ENCODE results near the gene USP47. TPM values are rescaled to one million over a fixed set of nuclear protein-coding genes. Genes with fewer than 3 reads are reported as not detected.

USP47 gene
- total RNA-seq, 2 experiments from 2014 or later: 52.4 to 56.0 TPM

- no peaks in the 10 kb centered on the region for H3K27me3 Mint-ChIP-seq (ENCODE audit: low read depth)
- CTCF ChIA-PET: no interaction called here
- H3K27ac Mint-ChIP-seq: no peak overlapping the region
- peaks cover 2% of the 10 kb centered on the region for H3K4me1 Mint-ChIP-seq (ENCODE audit: low read depth)
- intact Hi-C loops (cut with micrococcal nuclease): no loop called here
- H3K36me3 Mint-ChIP-seq (ENCODE audit: low read depth): no peaks in the 10 kb centered on the region
- DNase-seq: no peak
- H3K9me3 Mint-ChIP-seq: no peaks in the 10 kb centered on the region
- H3K4me3 Mint-ChIP-seq: no peak overlapping the region
Measured at GRCh38 chr11:11989774-11990744, 148.3 kb downstream of the USP47 start.

- no peaks in the 10 kb centered on the region for H3K36me3 Mint-ChIP-seq (ENCODE audit: low read depth)
- no peak for DNase-seq
- no peaks in the 10 kb centered on the region for H3K9me3 Mint-ChIP-seq
- no peak overlapping the region for H3K4me3 Mint-ChIP-seq
- CTCF ChIA-PET: no interaction called here
- H3K27ac Mint-ChIP-seq: no peak overlapping the region
- intact Hi-C loops (cut with micrococcal nuclease): no loop called here
- H3K27me3 Mint-ChIP-seq (ENCODE audit: low read depth): peaks cover 2% of the 10 kb centered on the region
- no peaks in the 10 kb centered on the region for H3K4me1 Mint-ChIP-seq (ENCODE audit: low read depth)
Measured at GRCh38 chr11:11992257-11993212, 150.8 kb downstream of the USP47 start.

- Mint-ChIP-seq H3K27me3 (ENCODE audit: low read depth) (peaks cover 2% of the 10 kb centered on the region), H3K4me1 (ENCODE audit: low read depth) (peaks cover 5% of the 10 kb centered on the region), H3K36me3 (ENCODE audit: low read depth) (no peaks in the 10 kb centered on the region), H3K9me3 (no peaks in the 10 kb centered on the region), H3K27ac (no peak overlapping the region), H3K4me3 (no peak overlapping the region)
- no peak for DNase-seq
- intact Hi-C loops (cut with micrococcal nuclease): no loop called here
- CTCF ChIA-PET: no interaction called here
Measured at GRCh38 chr11:11993839-11994238, 152.1 kb downstream of the USP47 start.

- intact Hi-C loops (cut with micrococcal nuclease): no loop called here
Measured at GRCh38 chr11:11995601-11996000, 153.8 kb downstream of the USP47 start.

GRCh38 chr11:11996321-11997048, 154.7 kb downstream of the USP47 start:
- intact Hi-C loops (cut with micrococcal nuclease): no loop called here
- Mint-ChIP-seq H3K27me3 (ENCODE audit: low read depth) (peaks cover 4% of the 10 kb centered on the region), H3K27ac (no peak overlapping the region), H3K9me3 (no peaks in the 10 kb centered on the region), H3K36me3 (ENCODE audit: low read depth) (no peaks in the 10 kb centered on the region), H3K4me3 (no peak overlapping the region), H3K4me1 (ENCODE audit: low read depth) (peaks cover 8% of the 10 kb centered on the region)
- CTCF ChIA-PET: interaction anchor here (0.8 kb wide), 1 partner anchor 64 kb away, joined by 3 read pairs; no protein-coding TSS in a partner anchor
- no peak for DNase-seq

More at GRCh38 chr11:11995601-11996000, 153.8 kb downstream of the USP47 start:
- no peaks in the 10 kb centered on the region for H3K36me3 Mint-ChIP-seq (ENCODE audit: low read depth)
- peaks cover 8% of the 10 kb centered on the region for H3K4me1 Mint-ChIP-seq (ENCODE audit: low read depth)
- no peak overlapping the region for H3K4me3 Mint-ChIP-seq
- no peaks in the 10 kb centered on the region for H3K9me3 Mint-ChIP-seq
- peaks cover 2% of the 10 kb centered on the region for H3K27me3 Mint-ChIP-seq (ENCODE audit: low read depth)
- DNase-seq: no peak
- CTCF ChIA-PET: no interaction called here
- no peak overlapping the region for H3K27ac Mint-ChIP-seq

GRCh38 chr11:11997049-11997322, 155.2 kb downstream of the USP47 start:
- CTCF ChIA-PET: no interaction called here
- intact Hi-C loops (cut with micrococcal nuclease): no loop called here
- no peak for DNase-seq
- Mint-ChIP-seq H3K27ac (no peak overlapping the region), H3K9me3 (no peaks in the 10 kb centered on the region), H3K4me3 (no peak overlapping the region), H3K36me3 (ENCODE audit: low read depth) (no peaks in the 10 kb centered on the region), H3K27me3 (ENCODE audit: low read depth) (peaks cover 5% of the 10 kb centered on the region), H3K4me1 (ENCODE audit: low read depth) (peaks cover 8% of the 10 kb centered on the region)

- intact Hi-C loops (cut with micrococcal nuclease): no loop called here
- Mint-ChIP-seq H3K27me3 (ENCODE audit: low read depth) (peaks cover 8% of the 10 kb centered on the region), H3K4me1 (ENCODE audit: low read depth) (peaks cover 8% of the 10 kb centered on the region), H3K4me3 (no peak overlapping the region), H3K36me3 (ENCODE audit: low read depth) (no peaks in the 10 kb centered on the region), H3K9me3 (no peaks in the 10 kb centered on the region), H3K27ac (no peak overlapping the region)
- CTCF ChIA-PET: no interaction called here
- DNase-seq: no peak
Measured at GRCh38 chr11:11998091-11998781, 156.5 kb downstream of the USP47 start.

- peaks cover 29% of the 10 kb centered on the region for H3K27me3 Mint-ChIP-seq (ENCODE audit: low read depth)
- no peak overlapping the region for H3K27ac Mint-ChIP-seq
- peaks cover 8% of the 10 kb centered on the region for H3K4me1 Mint-ChIP-seq (ENCODE audit: low read depth)
- intact Hi-C loops (cut with micrococcal nuclease): no loop called here
- H3K36me3 Mint-ChIP-seq (ENCODE audit: low read depth): no peaks in the 10 kb centered on the region
- H3K4me3 Mint-ChIP-seq: no peak overlapping the region
- no peak for DNase-seq
- H3K9me3 Mint-ChIP-seq: no peaks in the 10 kb centered on the region
- CTCF ChIA-PET: interaction anchor here (0.6 kb wide), 1 partner anchor 35 kb away, joined by 3 read pairs; no protein-coding TSS in a partner anchor
Measured at GRCh38 chr11:12001186-12001585, 159.4 kb downstream of the USP47 start.

- H3K4me3 Mint-ChIP-seq: no peak overlapping the region
- no peak for DNase-seq
- H3K4me1 Mint-ChIP-seq (ENCODE audit: low read depth): peaks cover 13% of the 10 kb centered on the region
- H3K27me3 Mint-ChIP-seq (ENCODE audit: low read depth): peaks cover 49% of the 10 kb centered on the region
- H3K9me3 Mint-ChIP-seq: no peaks in the 10 kb centered on the region
- H3K27ac Mint-ChIP-seq: no peak overlapping the region
- no peaks in the 10 kb centered on the region for H3K36me3 Mint-ChIP-seq (ENCODE audit: low read depth)
- CTCF ChIA-PET: no interaction called here
- intact Hi-C loops (cut with micrococcal nuclease): no loop called here
Measured at GRCh38 chr11:12003336-12003735, 161.6 kb downstream of the USP47 start.

- Mint-ChIP-seq H3K9me3 (no peaks in the 10 kb centered on the region), H3K4me3 (no peak overlapping the region), H3K27me3 (ENCODE audit: low read depth) (peaks cover 51% of the 10 kb centered on the region), H3K4me1 (ENCODE audit: low read depth) (peaks cover 10% of the 10 kb centered on the region), H3K27ac (no peak overlapping the region), H3K36me3 (ENCODE audit: low read depth) (no peaks in the 10 kb centered on the region)
- CTCF ChIA-PET: no interaction called here
- no peak for DNase-seq
- intact Hi-C loops (cut with micrococcal nuclease): no loop called here
Measured at GRCh38 chr11:12003815-12004214, 162.0 kb downstream of the USP47 start.

- H3K9me3 Mint-ChIP-seq: no peaks in the 10 kb centered on the region
- H3K4me3 Mint-ChIP-seq: no peak overlapping the region
- intact Hi-C loops (cut with micrococcal nuclease): no loop called here
- peaks cover 60% of the 10 kb centered on the region for H3K27me3 Mint-ChIP-seq (ENCODE audit: low read depth)
- CTCF ChIA-PET: interaction anchor here (0.5 kb wide), 1 partner anchor 290 kb away, joined by 3 read pairs; no protein-coding TSS in a partner anchor
- H3K27ac Mint-ChIP-seq: no peak overlapping the region
- no peaks in the 10 kb centered on the region for H3K36me3 Mint-ChIP-seq (ENCODE audit: low read depth)
- peaks cover 12% of the 10 kb centered on the region for H3K4me1 Mint-ChIP-seq (ENCODE audit: low read depth)
- no peak for DNase-seq
Measured at GRCh38 chr11:12005061-12005460, 163.3 kb downstream of the USP47 start.

Data from activated naive CD4-positive, alpha-beta T cell treated with anti-CD3 and anti-CD28 coated beads for 36 hours (primary cell).